Uterus (tissue), 2 donors: ENCODE data around the gene TRIM33.

Experiments used
- CTCF ChIP-seq, 4 experiments: fragments of 200-600 bp in 2 of 4; fragments of 450-650 bp in 2 of 4; sonication (generic) in 2 of 4; IDR thresholded peaks; one replicate each; pipeline ENCODE4 v1.5.1; 2016 to 2019; ENCODE audit warnings: antibody characterized with exemption in 4 of 4, mild to moderate bottlenecking in 2 of 4, moderate library complexity in 1 of 4
- POLR2A ChIP-seq, 2 donors: fragments of 450-650 bp; IDR thresholded peaks; one replicate each; pipeline ENCODE4 v1.6.1; 2016; ENCODE audit warnings: antibody characterized with exemption in 2 of 2, mild to moderate bottlenecking in 1 of 2, moderate library complexity in 1 of 2

- TF ChIP-seq CTCF (IDR thresholded peaks at IDR 0.05) (peak in 2 of 4 experiments; percentile 28 to 30), POLR2A (IDR thresholded peaks at IDR 0.05) (peak; percentile 69 to 82)
Observed at GRCh38 chr1:114511032-114511785, at the start of gene TRIM33.
